Measurements from ENCODE around the gene CTBP2. TPM values are rescaled to one million over a fixed set of nuclear protein-coding genes. Genes with fewer than 3 reads are reported as not detected.

The CTBP2 gene
- total RNA-seq, 2 experiments from 2014 or later: 0.17 TPM; not detected in 1

DNA sequence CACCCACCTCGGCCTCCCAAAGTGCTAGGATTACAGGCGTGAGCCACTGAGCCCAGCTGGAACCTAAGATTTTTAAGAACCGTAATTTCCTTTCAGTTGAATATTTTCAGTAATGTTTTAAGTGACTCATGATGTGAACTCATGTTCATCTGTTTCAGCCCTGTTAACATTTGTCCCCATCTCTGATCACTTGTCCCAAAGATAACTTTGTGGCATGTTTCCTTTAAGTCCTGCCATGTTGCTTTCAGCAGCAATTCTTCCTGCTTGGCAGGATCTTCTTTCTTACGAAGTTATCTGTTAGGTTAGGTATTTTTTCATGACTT, 199.2 kb downstream of the CTBP2 start:
- peaks cover 52% of the 10 kb centered on the region for H3K36me3 Mint-ChIP-seq (ENCODE audit: low read depth)
- POLR2A ChIA-PET: no interaction called here
- H3K4me1 Mint-ChIP-seq (ENCODE audit: low read depth): peaks cover 64% of the 10 kb centered on the region
- H3K4me1 ChIP-seq (ENCODE audit: insufficient read depth, low read length): peaks cover 4% of the 10 kb centered on the region
- H3K27ac ChIP-seq (ENCODE audit: low read depth in 1 of 2, low read length in 2 of 2): no peak overlapping the region
- no peak overlapping the region for H3K4me3 ChIP-seq (ENCODE audit: low read length)
- H3K36me3 ChIP-seq (ENCODE audit: insufficient read depth, low read length): peaks cover 8% of the 10 kb centered on the region
- H3K27me3 Mint-ChIP-seq: no peaks in the 10 kb centered on the region
- intact Hi-C loops (cut with DNase I, micrococcal nuclease): no loop called here
- no peak for DNase-seq
- H3K9me3 Mint-ChIP-seq: no peaks in the 10 kb centered on the region
- CTCF ChIA-PET: no interaction called here
- TF ChIP-seq, protein P1, sequence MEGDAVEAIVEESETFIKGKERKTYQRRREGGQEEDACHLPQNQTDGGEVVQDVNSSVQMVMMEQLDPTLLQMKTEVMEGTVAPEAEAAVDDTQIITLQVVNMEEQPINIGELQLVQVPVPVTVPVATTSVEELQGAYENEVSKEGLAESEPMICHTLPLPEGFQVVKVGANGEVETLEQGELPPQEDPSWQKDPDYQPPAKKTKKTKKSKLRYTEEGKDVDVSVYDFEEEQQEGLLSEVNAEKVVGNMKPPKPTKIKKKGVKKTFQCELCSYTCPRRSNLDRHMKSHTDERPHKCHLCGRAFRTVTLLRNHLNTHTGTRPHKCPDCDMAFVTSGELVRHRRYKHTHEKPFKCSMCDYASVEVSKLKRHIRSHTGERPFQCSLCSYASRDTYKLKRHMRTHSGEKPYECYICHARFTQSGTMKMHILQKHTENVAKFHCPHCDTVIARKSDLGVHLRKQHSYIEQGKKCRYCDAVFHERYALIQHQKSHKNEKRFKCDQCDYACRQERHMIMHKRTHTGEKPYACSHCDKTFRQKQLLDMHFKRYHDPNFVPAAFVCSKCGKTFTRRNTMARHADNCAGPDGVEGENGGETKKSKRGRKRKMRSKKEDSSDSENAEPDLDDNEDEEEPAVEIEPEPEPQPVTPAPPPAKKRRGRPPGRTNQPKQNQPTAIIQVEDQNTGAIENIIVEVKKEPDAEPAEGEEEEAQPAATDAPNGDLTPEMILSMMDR (IDR thresholded peaks at IDR 0.05): no peak
- H3K9me3 ChIP-seq (ENCODE audit: control insufficient read depth in 1 of 2, insufficient read depth in 1 of 2, low read length in 2 of 2): no peaks in the 10 kb centered on the region
- H3K4me3 Mint-ChIP-seq: no peak overlapping the region
- no peak overlapping the region for H3K27ac Mint-ChIP-seq
- no peak for ATAC-seq (ENCODE audit: poor library complexity)
- no peaks in the 10 kb centered on the region for H3K27me3 ChIP-seq (ENCODE audit: control insufficient read depth in 1 of 2, insufficient read depth in 2 of 2, low read length in 2 of 2)

DNA sequence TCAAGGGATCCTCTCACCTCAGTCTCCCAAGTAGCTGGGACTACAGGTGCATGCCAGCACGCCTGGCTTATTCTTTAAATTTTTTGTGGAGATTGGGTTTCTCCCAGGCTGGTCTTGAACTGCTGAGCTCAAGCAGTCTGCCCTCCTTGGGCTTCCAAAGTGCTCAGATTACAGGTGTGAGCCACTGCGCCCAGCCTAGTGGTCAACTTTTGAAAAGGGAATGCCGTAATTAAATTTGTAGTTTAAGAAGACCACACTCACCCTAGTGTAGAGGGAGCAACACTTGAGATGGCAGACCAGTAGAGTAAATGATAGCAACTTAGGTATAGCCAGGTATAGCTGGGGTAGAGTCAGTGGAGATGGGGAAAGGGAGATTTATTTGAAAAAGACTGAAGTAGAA, 200.8 kb downstream of the CTBP2 start:
- POLR2A ChIA-PET: no interaction called here
- Histone ChIP-seq H3K9me3 (ENCODE audit: control insufficient read depth in 1 of 2, insufficient read depth in 1 of 2, low read length in 2 of 2) (no peaks in the 10 kb centered on the region), H3K36me3 (ENCODE audit: insufficient read depth, low read length) (peaks cover 2% of the 10 kb centered on the region), H3K27me3 (ENCODE audit: control insufficient read depth in 1 of 2, insufficient read depth in 2 of 2, low read length in 2 of 2) (no peaks in the 10 kb centered on the region), H3K4me1 (ENCODE audit: insufficient read depth, low read length) (peaks cover 11% of the 10 kb centered on the region), H3K4me3 (ENCODE audit: low read length) (no peak overlapping the region), H3K27ac (ENCODE audit: low read depth in 1 of 2, low read length in 2 of 2) (no peak overlapping the region)
- DNase-seq: no peak
- Mint-ChIP-seq H3K9me3 (no peaks in the 10 kb centered on the region), H3K4me1 (ENCODE audit: low read depth) (peaks cover 68% of the 10 kb centered on the region), H3K36me3 (ENCODE audit: low read depth) (peaks cover 48% of the 10 kb centered on the region), H3K27me3 (no peaks in the 10 kb centered on the region), H3K4me3 (no peak overlapping the region), H3K27ac (no peak overlapping the region)
- no peak for ATAC-seq (ENCODE audit: poor library complexity)
- TF ChIP-seq, protein P1 (IDR thresholded peaks at IDR 0.05): no peak
- CTCF ChIA-PET: no interaction called here
- intact Hi-C loops (cut with DNase I, micrococcal nuclease): no loop called here

DNA sequence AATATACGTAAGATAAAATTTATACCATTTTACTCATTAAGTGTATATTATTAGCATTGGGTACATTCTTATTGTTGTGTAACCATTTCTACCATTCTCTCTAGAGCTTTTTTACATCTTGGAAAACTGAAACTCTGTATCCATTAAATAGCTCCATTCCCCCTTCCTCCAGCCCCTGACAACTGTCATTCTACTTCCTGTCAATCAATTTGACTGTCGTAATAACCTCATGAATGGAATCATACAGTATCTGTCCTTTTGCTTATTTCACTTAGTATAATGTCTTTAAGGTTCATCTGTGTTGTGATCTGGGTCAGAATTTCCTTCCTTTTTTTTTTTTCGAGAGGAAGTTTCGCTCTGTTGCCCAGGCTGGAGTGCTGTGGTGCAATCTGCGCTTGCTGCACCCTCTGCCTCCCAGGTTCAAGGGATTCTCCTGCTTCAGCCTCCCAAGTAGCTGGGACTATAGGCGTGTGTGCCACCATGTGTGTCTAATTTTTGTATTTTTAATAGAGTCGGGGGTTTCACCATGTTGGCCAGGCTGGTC, 202.9 kb downstream of the CTBP2 start:
- ChIA-PET CTCF (no interaction called here), POLR2A (interaction anchor here (0.7 kb wide), 1 partner anchor 34 kb away, joined by 4 read pairs; no protein-coding TSS in a partner anchor)
- Histone ChIP-seq H3K27ac (ENCODE audit: low read depth in 1 of 2, low read length in 2 of 2) (no peak overlapping the region), H3K9me3 (ENCODE audit: control insufficient read depth in 1 of 2, insufficient read depth in 1 of 2, low read length in 2 of 2) (no peaks in the 10 kb centered on the region), H3K36me3 (ENCODE audit: insufficient read depth, low read length) (peaks cover 4% of the 10 kb centered on the region), H3K4me1 (ENCODE audit: insufficient read depth, low read length) (peaks cover 13% of the 10 kb centered on the region), H3K4me3 (ENCODE audit: low read length) (no peak overlapping the region), H3K27me3 (ENCODE audit: control insufficient read depth in 1 of 2, insufficient read depth in 2 of 2, low read length in 2 of 2) (no peaks in the 10 kb centered on the region)
- H3K27me3 Mint-ChIP-seq: no peaks in the 10 kb centered on the region
- intact Hi-C loops (cut with DNase I, micrococcal nuclease): no loop called here
- no peak for ATAC-seq (ENCODE audit: poor library complexity)
- H3K27ac Mint-ChIP-seq: peak overlapping the region; percentile 15
- H3K4me1 Mint-ChIP-seq (ENCODE audit: low read depth): peaks cover 72% of the 10 kb centered on the region
- TF ChIP-seq, protein P1 (IDR thresholded peaks at IDR 0.05): no peak
- DNase-seq: no peak
- no peak overlapping the region for H3K4me3 Mint-ChIP-seq
- H3K36me3 Mint-ChIP-seq (ENCODE audit: low read depth): peaks cover 39% of the 10 kb centered on the region
- H3K9me3 Mint-ChIP-seq: no peaks in the 10 kb centered on the region

Data from CD4-positive, alpha-beta T cell (primary cell).